ENCODE data around the gene TRIO. TPM values are rescaled to one million over a fixed set of nuclear protein-coding genes. Genes with fewer than 3 reads are reported as not detected.

TRIO gene
- total RNA-seq, 1 donor from 2014 or later: 148 TPM

DNA sequence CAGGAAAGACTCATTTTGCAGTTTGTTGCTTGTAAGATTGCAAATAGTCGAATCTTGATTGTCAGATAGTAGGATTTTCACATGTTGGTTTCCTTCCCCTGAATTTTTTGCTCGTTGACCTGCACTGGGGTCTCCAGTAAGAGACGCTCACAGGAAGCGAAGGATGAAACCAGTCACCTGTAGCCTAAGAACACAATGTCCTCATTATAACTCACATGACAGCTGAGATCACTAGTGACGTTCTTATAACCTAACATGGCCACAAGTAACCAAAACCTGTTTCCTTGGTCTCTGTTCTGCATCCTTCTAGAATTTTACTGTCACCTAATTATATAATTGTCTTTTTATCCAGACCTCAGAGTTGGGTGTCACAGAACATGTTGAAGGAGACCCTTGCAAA, 257.5 kb downstream of the TRIO start:
- ATAC-seq (no peak), DNase-seq (no peak)
- Histone ChIP-seq H3K4me3 (no peak overlapping the region), H3K4me1 (no peaks in the 10 kb centered on the region), H3K36me3 (peaks cover 54% of the 10 kb centered on the region), H3K9me3 (no peaks in the 10 kb centered on the region), H3K27me3 (no peaks in the 10 kb centered on the region), H3K27ac (no peak overlapping the region)
- intact Hi-C loops (cut with DNase I): no loop called here
- TF ChIP-seq, protein P1, sequence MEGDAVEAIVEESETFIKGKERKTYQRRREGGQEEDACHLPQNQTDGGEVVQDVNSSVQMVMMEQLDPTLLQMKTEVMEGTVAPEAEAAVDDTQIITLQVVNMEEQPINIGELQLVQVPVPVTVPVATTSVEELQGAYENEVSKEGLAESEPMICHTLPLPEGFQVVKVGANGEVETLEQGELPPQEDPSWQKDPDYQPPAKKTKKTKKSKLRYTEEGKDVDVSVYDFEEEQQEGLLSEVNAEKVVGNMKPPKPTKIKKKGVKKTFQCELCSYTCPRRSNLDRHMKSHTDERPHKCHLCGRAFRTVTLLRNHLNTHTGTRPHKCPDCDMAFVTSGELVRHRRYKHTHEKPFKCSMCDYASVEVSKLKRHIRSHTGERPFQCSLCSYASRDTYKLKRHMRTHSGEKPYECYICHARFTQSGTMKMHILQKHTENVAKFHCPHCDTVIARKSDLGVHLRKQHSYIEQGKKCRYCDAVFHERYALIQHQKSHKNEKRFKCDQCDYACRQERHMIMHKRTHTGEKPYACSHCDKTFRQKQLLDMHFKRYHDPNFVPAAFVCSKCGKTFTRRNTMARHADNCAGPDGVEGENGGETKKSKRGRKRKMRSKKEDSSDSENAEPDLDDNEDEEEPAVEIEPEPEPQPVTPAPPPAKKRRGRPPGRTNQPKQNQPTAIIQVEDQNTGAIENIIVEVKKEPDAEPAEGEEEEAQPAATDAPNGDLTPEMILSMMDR (IDR thresholded peaks at IDR 0.05): no peak

- ATAC-seq (no peak), DNase-seq (no peak)
- Histone ChIP-seq H3K4me3 (no peak overlapping the region), H3K4me1 (no peaks in the 10 kb centered on the region), H3K36me3 (peaks cover 54% of the 10 kb centered on the region), H3K27ac (no peak overlapping the region), H3K27me3 (no peaks in the 10 kb centered on the region), H3K9me3 (no peaks in the 10 kb centered on the region)
- TF ChIP-seq, protein P1 (IDR thresholded peaks at IDR 0.05): no peak
- intact Hi-C loops (cut with DNase I): no loop called here
Measured at GRCh38 chr5:14401639-14402038, 258.5 kb downstream of the TRIO start.

DNA sequence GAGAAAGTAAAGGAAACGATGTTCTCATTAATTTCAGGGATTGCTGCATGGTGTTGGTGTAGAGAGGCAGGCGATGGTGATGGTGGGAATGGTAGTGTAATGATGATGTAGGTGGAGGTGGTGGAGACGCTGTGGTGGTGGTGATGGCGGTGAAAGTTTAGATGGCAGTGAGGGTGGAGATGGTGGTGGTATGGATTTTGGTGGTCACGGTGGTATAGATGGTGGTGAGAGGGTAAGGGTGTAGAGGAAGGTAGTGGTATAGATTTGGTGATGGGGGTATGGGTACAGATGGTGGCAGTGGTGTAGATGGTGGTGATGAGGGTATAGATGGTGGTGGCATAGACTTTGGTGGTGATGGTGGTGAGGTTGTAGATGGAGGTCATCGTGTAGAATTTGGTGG, 259.3 kb downstream of the TRIO start:
- intact Hi-C loops (cut with DNase I): no loop called here
- no peak overlapping the region for H3K4me3 ChIP-seq
- H3K27ac ChIP-seq: no peak overlapping the region
- no peaks in the 10 kb centered on the region for H3K9me3 ChIP-seq
- H3K36me3 ChIP-seq: peaks cover 55% of the 10 kb centered on the region
- ATAC-seq (no peak), DNase-seq (no peak)
- H3K4me1 ChIP-seq: no peaks in the 10 kb centered on the region
- TF ChIP-seq, protein P1 (IDR thresholded peaks at IDR 0.05): no peak
- H3K27me3 ChIP-seq: no peaks in the 10 kb centered on the region

GRCh38 chr5:14404780-14405179, 261.6 kb downstream of the TRIO start:
- intact Hi-C loops (cut with DNase I): no loop called here
- Histone ChIP-seq H3K27ac (no peak overlapping the region), H3K4me1 (no peaks in the 10 kb centered on the region), H3K9me3 (no peaks in the 10 kb centered on the region), H3K27me3 (no peaks in the 10 kb centered on the region), H3K36me3 (peaks cover 67% of the 10 kb centered on the region), H3K4me3 (no peak overlapping the region)
- no peak for ATAC-seq
- no peak for DNase-seq
- TF ChIP-seq, protein P1 (IDR thresholded peaks at IDR 0.05): no peak

- intact Hi-C loops (cut with DNase I): no loop called here
- Histone ChIP-seq H3K27me3 (no peaks in the 10 kb centered on the region), H3K4me1 (no peaks in the 10 kb centered on the region), H3K36me3 (peaks cover 69% of the 10 kb centered on the region), H3K9me3 (no peaks in the 10 kb centered on the region), H3K4me3 (no peak overlapping the region), H3K27ac (no peak overlapping the region)
- ATAC-seq (no peak), DNase-seq (no peak)
- TF ChIP-seq, protein P1 (IDR thresholded peaks at IDR 0.05): no peak
Measured at GRCh38 chr5:14405267-14405666, 262.1 kb downstream of the TRIO start.

Data from upper lobe of right lung (tissue), 1 donor.